ENCODE results near the gene SLC13A2. TPM values are rescaled to one million over a fixed set of nuclear protein-coding genes. Genes with fewer than 3 reads are reported as not detected.

The SLC13A2 gene
- total RNA-seq, 4 donors from 2014 or later, result 0.34 TPM; not detected in 3

- DNase-seq, result no peak
- no peak overlapping the region for H3K4me3 ChIP-seq
- no peak for TF ChIP-seq POLR2A (IDR thresholded peaks at IDR 0.05)
- intact Hi-C loops (cut with DNase I; ENCODE audit: low total_unique reads), result no loop called here
- in situ Hi-C loops (cut with MboI; ENCODE audit: low sequenced_read_pairs in 4 of 4), result loop anchor here in 1 of 4 donors (10.0 kb wide), 1 partner anchor 115 kb away; the partner anchor contains the start of gene RSKR
- H3K36me3 ChIP-seq, result no peaks in the 10 kb centered on the region
- no peaks in the 10 kb centered on the region for H3K9me3 ChIP-seq
- H3K4me1 ChIP-seq, result no peaks in the 10 kb centered on the region
- H3K27me3 ChIP-seq, result no peaks in the 10 kb centered on the region
- ATAC-seq, result no peak
- no peak overlapping the region for H3K27ac ChIP-seq
Measured at GRCh38 chr17:28499364-28499664, 25.9 kb downstream of the SLC13A2 start.

GRCh38 chr17:28499684-28500357, 26.4 kb downstream of the SLC13A2 start:
- intact Hi-C loops (cut with DNase I; ENCODE audit: low total_unique reads) (no loop called here), in situ Hi-C loops (cut with MboI; ENCODE audit: low sequenced_read_pairs in 4 of 4) (loop anchor here in 2 of 4 donors (10.0 to 25.0 kb wide), 2 partner anchors 88 to 115 kb away; partner anchors contain the start of genes RSKR (in 1 of the 2) and SLC46A1 (in 1 of the 2))
- H3K36me3 ChIP-seq, result no peaks in the 10 kb centered on the region
- DNase-seq (no peak), ATAC-seq (no peak)
- H3K9me3 ChIP-seq, result no peaks in the 10 kb centered on the region
- H3K27me3 ChIP-seq, result no peaks in the 10 kb centered on the region
- no peak overlapping the region for H3K27ac ChIP-seq
- TF ChIP-seq CTCF (IDR thresholded peaks at IDR 0.05 in 4 of 5, conservative IDR thresholded peaks at IDR 0.05 in 1 of 5), result no peak
- no peak for TF ChIP-seq POLR2A (IDR thresholded peaks at IDR 0.05)
- no peak overlapping the region for H3K4me3 ChIP-seq
- H3K4me1 ChIP-seq, result no peaks in the 10 kb centered on the region

GRCh38 chr17:28500712-28501379, 27.4 kb downstream of the SLC13A2 start:
- ATAC-seq, result no peak
- Histone ChIP-seq H3K4me1 (no peaks in the 10 kb centered on the region), H3K4me3 (no peak overlapping the region), H3K27me3 (no peaks in the 10 kb centered on the region), H3K36me3 (no peaks in the 10 kb centered on the region), H3K9me3 (no peaks in the 10 kb centered on the region), H3K27ac (no peak overlapping the region)
- in situ Hi-C loops (cut with MboI; ENCODE audit: low sequenced_read_pairs in 4 of 4) (loop anchor here in 1 of 4 donors (25.0 kb wide), 1 partner anchor 89 kb away; the partner anchor contains the start of gene SLC46A1), intact Hi-C loops (cut with DNase I; ENCODE audit: low total_unique reads) (no loop called here)
- no peak for TF ChIP-seq CTCF (IDR thresholded peaks at IDR 0.05 in 4 of 5, conservative IDR thresholded peaks at IDR 0.05 in 1 of 5)
- TF ChIP-seq POLR2A (IDR thresholded peaks at IDR 0.05), result no peak
- DNase-seq, result no peak

- no peak for ATAC-seq
- intact Hi-C loops (cut with DNase I; ENCODE audit: low total_unique reads), result no loop called here
- H3K36me3 ChIP-seq, result no peaks in the 10 kb centered on the region
- H3K4me1 ChIP-seq, result no peaks in the 10 kb centered on the region
- in situ Hi-C loops (cut with MboI; ENCODE audit: low sequenced_read_pairs in 4 of 4), result loop anchor here in 1 of 4 donors (25.0 kb wide), 1 partner anchor 89 kb away; the partner anchor contains the start of gene SLC46A1
- no peaks in the 10 kb centered on the region for H3K9me3 ChIP-seq
- no peak overlapping the region for H3K27ac ChIP-seq
- DNase-seq, result no peak
- no peak overlapping the region for H3K4me3 ChIP-seq
- TF ChIP-seq POLR2A (IDR thresholded peaks at IDR 0.05) (no peak), CTCF (IDR thresholded peaks at IDR 0.05 in 4 of 5, conservative IDR thresholded peaks at IDR 0.05 in 1 of 5) (no peak)
- H3K27me3 ChIP-seq, result peaks cover 0 to under 1% (median 0%) of the 10 kb centered on the region in 3 donors
Measured at GRCh38 chr17:28501421-28502284, 28.2 kb downstream of the SLC13A2 start.

All from gastrocnemius medialis (tissue), 4 donors.